Panc1 (cell line): Measurements from ENCODE around the gene OFD1.

ENCODE experiments used
- SIN3A ChIP-seq: IDR thresholded peaks from 2 replicates; pipeline ENCODE4 v1.6.1; 2012; ENCODE audit warnings: low read depth, mild to moderate bottlenecking, low read length, moderate library complexity, borderline replicate concordance; ENCODE audit not compliant: insufficient read depth
- TF ChIP-seq, protein P1 (sequence below): fragments of 450-650 bp; IDR thresholded peaks from 2 replicates; pipeline ENCODE4 v1.5.1; 2017; ENCODE audit warnings: mild to moderate bottlenecking
- TF ChIP-seq, protein P2 (sequence below), 2 experiments: IDR thresholded peaks; 2 replicates each; pipeline ENCODE4 v1.6.1; 2011 to 2012; ENCODE audit warnings: low read depth in 2 of 2, control low read depth in 1 of 2, low read length in 1 of 2, mild to moderate bottlenecking in 1 of 2, moderate library complexity in 1 of 2; ENCODE audit not compliant: insufficient read depth in 1 of 2

DNA sequence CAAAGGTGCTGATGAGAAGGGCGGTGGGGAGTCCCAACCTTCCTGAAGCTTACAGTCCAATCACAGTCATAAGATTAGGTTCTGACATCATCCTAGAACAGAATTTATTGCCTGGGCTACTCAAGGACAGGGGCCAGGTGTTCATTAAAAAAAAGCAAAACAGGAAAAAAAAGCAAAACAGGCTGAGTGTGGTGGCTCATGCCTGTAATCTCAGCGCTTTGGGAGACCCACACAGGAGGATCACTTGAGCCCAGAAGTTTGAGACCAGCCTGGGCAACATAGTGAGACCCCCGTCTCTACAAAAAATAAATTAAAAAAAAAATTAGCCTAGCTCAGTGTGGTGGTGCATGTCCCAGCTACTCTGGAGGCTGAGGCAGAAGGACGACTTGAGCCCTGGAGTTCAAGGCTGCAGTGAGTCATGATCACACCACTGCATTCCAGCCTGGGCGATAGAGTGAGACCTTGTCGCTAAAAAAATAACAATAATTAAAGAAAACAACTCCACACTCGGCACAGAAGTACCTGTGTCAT, 42.6 kb upstream of the OFD1 start:
- TF ChIP-seq, protein P1, sequence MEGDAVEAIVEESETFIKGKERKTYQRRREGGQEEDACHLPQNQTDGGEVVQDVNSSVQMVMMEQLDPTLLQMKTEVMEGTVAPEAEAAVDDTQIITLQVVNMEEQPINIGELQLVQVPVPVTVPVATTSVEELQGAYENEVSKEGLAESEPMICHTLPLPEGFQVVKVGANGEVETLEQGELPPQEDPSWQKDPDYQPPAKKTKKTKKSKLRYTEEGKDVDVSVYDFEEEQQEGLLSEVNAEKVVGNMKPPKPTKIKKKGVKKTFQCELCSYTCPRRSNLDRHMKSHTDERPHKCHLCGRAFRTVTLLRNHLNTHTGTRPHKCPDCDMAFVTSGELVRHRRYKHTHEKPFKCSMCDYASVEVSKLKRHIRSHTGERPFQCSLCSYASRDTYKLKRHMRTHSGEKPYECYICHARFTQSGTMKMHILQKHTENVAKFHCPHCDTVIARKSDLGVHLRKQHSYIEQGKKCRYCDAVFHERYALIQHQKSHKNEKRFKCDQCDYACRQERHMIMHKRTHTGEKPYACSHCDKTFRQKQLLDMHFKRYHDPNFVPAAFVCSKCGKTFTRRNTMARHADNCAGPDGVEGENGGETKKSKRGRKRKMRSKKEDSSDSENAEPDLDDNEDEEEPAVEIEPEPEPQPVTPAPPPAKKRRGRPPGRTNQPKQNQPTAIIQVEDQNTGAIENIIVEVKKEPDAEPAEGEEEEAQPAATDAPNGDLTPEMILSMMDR = no peak
- TF ChIP-seq SIN3A = no peak
- TF ChIP-seq, protein P2, sequence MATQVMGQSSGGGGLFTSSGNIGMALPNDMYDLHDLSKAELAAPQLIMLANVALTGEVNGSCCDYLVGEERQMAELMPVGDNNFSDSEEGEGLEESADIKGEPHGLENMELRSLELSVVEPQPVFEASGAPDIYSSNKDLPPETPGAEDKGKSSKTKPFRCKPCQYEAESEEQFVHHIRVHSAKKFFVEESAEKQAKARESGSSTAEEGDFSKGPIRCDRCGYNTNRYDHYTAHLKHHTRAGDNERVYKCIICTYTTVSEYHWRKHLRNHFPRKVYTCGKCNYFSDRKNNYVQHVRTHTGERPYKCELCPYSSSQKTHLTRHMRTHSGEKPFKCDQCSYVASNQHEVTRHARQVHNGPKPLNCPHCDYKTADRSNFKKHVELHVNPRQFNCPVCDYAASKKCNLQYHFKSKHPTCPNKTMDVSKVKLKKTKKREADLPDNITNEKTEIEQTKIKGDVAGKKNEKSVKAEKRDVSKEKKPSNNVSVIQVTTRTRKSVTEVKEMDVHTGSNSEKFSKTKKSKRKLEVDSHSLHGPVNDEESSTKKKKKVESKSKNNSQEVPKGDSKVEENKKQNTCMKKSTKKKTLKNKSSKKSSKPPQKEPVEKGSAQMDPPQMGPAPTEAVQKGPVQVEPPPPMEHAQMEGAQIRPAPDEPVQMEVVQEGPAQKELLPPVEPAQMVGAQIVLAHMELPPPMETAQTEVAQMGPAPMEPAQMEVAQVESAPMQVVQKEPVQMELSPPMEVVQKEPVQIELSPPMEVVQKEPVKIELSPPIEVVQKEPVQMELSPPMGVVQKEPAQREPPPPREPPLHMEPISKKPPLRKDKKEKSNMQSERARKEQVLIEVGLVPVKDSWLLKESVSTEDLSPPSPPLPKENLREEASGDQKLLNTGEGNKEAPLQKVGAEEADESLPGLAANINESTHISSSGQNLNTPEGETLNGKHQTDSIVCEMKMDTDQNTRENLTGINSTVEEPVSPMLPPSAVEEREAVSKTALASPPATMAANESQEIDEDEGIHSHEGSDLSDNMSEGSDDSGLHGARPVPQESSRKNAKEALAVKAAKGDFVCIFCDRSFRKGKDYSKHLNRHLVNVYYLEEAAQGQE (IDR thresholded peaks at IDR 0.05; ENCODE audit: insufficient read depth in 1 of 2, low read depth in 2 of 2, low read length in 1 of 2) = no peak
